ENCODE measurements around the gene HPCAL4. TPM values are rescaled to one million over a fixed set of nuclear protein-coding genes. Genes with fewer than 3 reads are reported as not detected.

The HPCAL4 gene
- total RNA-seq, 1 donor from 2014 or later = 0.06 TPM

GRCh38 chr1:39642796-39643195 is 48.4 kb downstream of the HPCAL4 start:
- no peak for DNase-seq (ENCODE audit: low read depth)
- H3K4me3 ChIP-seq (ENCODE audit: low read depth, low read length) = no peak overlapping the region
- TF ChIP-seq, protein P1, sequence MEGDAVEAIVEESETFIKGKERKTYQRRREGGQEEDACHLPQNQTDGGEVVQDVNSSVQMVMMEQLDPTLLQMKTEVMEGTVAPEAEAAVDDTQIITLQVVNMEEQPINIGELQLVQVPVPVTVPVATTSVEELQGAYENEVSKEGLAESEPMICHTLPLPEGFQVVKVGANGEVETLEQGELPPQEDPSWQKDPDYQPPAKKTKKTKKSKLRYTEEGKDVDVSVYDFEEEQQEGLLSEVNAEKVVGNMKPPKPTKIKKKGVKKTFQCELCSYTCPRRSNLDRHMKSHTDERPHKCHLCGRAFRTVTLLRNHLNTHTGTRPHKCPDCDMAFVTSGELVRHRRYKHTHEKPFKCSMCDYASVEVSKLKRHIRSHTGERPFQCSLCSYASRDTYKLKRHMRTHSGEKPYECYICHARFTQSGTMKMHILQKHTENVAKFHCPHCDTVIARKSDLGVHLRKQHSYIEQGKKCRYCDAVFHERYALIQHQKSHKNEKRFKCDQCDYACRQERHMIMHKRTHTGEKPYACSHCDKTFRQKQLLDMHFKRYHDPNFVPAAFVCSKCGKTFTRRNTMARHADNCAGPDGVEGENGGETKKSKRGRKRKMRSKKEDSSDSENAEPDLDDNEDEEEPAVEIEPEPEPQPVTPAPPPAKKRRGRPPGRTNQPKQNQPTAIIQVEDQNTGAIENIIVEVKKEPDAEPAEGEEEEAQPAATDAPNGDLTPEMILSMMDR (conservative IDR thresholded peaks at IDR 0.05; ENCODE audit: low read depth, low read length) = no peak

DNA sequence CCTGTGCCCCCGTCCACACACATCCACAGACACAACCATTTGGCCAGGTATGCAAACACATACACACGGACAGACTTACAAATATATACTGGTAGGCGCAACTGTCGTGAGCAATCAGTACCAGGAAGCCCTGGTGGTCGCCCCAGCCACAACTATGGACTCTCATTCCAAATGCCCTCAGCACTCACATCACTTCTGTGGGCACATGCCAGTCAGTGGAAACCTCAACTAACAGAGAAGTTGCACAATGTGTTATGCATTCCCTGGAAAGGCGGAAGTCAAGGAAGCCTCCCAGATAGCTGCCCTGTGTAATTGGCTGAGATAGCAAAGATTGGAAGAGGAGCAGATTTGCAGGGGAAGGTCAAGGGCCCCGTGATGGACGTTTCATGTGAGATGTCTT is 50.4 kb downstream of the HPCAL4 start:
- DNase-seq (ENCODE audit: low read depth) = no peak
- H3K4me3 ChIP-seq (ENCODE audit: low read depth, low read length) = no peak overlapping the region
- TF ChIP-seq, protein P1 (conservative IDR thresholded peaks at IDR 0.05; ENCODE audit: low read depth, low read length) = no peak

GRCh38 chr1:39639305-39640130 is 51.7 kb downstream of the HPCAL4 start, which contains the start of gene HEYL:
Gene HEYL (minus strand): TSS chr1:39639643. CDS start chr1:39639625, 18 bp downstream.
- H3K4me3 ChIP-seq (ENCODE audit: low read depth, low read length) = peak within 1 kb of the TSS; percentile 40
- TF ChIP-seq, protein P1 (conservative IDR thresholded peaks at IDR 0.05; ENCODE audit: low read depth, low read length) = peak; percentile 40
- DNase-seq (ENCODE audit: low read depth) = no peak

DNA sequence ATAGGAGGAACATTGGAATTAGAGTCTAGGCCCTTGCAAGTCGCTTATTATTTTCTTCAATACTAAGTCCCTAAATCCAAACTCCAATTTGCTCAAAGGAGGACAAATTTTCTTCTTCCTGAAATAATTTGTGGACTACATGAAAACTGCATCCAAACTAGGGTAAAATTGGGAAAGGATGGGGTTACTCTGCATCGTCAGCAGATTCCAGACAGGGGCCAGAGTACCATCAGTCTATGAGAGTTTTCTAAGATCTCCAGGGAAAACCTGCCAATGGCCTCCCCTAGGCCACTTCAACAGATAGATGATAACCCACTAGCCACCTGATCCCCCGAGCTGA is 52.3 kb downstream of the HPCAL4 start:
- H3K4me3 ChIP-seq (ENCODE audit: low read depth, low read length) = peak overlapping the region; percentile 40
- TF ChIP-seq, protein P1 (conservative IDR thresholded peaks at IDR 0.05; ENCODE audit: low read depth, low read length) = no peak
- DNase-seq (ENCODE audit: low read depth) = no peak

DNA sequence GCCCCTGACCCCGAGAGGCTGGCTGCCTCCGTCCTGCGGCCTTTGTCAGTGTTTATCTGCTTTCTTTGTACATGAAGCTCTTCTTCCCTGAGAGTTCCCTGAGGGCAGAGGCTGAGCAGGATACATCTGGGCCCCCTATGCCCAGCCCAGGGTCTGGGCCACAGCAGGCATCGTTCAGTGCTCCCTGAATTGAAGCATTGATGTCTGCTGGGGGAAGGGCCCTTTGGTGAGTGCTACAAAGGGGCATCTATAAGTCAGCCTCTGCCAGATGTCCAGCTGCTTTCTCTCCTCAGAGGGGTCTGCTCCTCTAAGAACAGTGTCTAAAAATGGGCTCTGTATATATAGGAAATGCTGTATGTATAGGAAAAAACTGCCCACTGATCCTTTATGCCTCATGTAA is 53.9 kb downstream of the HPCAL4 start:
- no peak for DNase-seq (ENCODE audit: low read depth)
- no peak overlapping the region for H3K4me3 ChIP-seq (ENCODE audit: low read depth, low read length)
- TF ChIP-seq, protein P1 (conservative IDR thresholded peaks at IDR 0.05; ENCODE audit: low read depth, low read length) = no peak

GRCh38 chr1:39635871-39636210 is 55.4 kb downstream of the HPCAL4 start:
- H3K4me3 ChIP-seq (ENCODE audit: low read depth, low read length) = no peak overlapping the region
- no peak for DNase-seq (ENCODE audit: low read depth)
- TF ChIP-seq, protein P1 (conservative IDR thresholded peaks at IDR 0.05; ENCODE audit: low read depth, low read length) = no peak
